B cell (primary cell): ENCODE data around the gene ANKRD29.

Experiments used
- EZH2 ChIP-seq: IDR thresholded peaks from 2 replicates; pipeline ENCODE4 v1.6.1; 2012; ENCODE audit warnings: borderline replicate concordance, low read depth, mild to moderate bottlenecking, moderate library complexity, low read length; ENCODE audit not compliant: insufficient read depth, poor library complexity, severe bottlenecking
- TF ChIP-seq, protein P1 (sequence below): fragments of 200-600 bp; IDR thresholded peaks from one replicate; pipeline ENCODE4 v1.8.0; 2022; ENCODE audit warnings: antibody characterized with exemption, mild to moderate bottlenecking

- TF ChIP-seq, protein P1, sequence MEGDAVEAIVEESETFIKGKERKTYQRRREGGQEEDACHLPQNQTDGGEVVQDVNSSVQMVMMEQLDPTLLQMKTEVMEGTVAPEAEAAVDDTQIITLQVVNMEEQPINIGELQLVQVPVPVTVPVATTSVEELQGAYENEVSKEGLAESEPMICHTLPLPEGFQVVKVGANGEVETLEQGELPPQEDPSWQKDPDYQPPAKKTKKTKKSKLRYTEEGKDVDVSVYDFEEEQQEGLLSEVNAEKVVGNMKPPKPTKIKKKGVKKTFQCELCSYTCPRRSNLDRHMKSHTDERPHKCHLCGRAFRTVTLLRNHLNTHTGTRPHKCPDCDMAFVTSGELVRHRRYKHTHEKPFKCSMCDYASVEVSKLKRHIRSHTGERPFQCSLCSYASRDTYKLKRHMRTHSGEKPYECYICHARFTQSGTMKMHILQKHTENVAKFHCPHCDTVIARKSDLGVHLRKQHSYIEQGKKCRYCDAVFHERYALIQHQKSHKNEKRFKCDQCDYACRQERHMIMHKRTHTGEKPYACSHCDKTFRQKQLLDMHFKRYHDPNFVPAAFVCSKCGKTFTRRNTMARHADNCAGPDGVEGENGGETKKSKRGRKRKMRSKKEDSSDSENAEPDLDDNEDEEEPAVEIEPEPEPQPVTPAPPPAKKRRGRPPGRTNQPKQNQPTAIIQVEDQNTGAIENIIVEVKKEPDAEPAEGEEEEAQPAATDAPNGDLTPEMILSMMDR: no peak
- no peak for TF ChIP-seq EZH2
These were observed 26.4 kb upstream of the ANKRD29 start, which contains the start of gene LAMA3 for GRCh38 chr18:23689031-23689615.
